Sigmoid colon (tissue), 4 donors: ENCODE results near the gene OR4K1.

Experiments used
- EP300 ChIP-seq, 4 donors: sonication (generic); formaldehyde crosslinking; IDR thresholded peaks; one replicate each; pipeline ENCODE4 v1.6.1; 2017; ENCODE audit warnings: antibody characterized with exemption in 4 of 4
- POLR2A ChIP-seq, 2 donors: fragments of 450-650 bp; IDR thresholded peaks; one replicate each; pipeline ENCODE4 v1.6.1; 2016; ENCODE audit warnings: antibody characterized with exemption in 2 of 2, mild to moderate bottlenecking in 2 of 2, moderate library complexity in 2 of 2
- POLR2AphosphoS5 ChIP-seq, 4 donors: sonication (generic); formaldehyde crosslinking; IDR thresholded peaks; one replicate each; pipeline ENCODE4 v1.6.1; 2017; ENCODE audit warnings: antibody characterized with exemption in 4 of 4
- TF ChIP-seq, protein P1 (sequence below), 4 experiments: fragments of 450-650 bp in 3 of 4; fragments of 200-600 bp in 1 of 4; IDR thresholded peaks; one replicate each; pipeline ENCODE4 v1.5.1; 2016 to 2019; ENCODE audit warnings: antibody characterized with exemption in 4 of 4, mild to moderate bottlenecking in 3 of 4, moderate library complexity in 2 of 4

DNA sequence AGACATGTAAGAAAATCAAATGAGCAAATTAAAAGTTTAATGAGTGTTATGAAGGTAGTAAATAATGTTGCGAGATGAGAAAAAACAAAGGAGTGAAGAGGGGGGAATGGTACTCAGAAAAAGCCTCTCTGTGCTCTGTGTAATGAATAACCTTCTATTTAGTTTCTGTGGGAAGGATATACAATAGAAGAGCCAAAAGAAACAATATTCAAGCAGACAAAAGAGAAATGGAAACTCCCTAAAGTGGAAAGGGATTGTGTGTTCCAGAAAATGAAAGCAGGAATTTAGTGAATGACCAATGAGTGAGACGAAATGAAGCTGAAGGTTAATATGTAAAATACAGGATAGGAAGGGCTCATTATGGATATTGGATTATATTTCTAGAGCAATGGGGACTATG is 18.5 kb downstream of the OR4K1 start:
- TF ChIP-seq POLR2A (IDR thresholded peaks at IDR 0.05) (no peak), POLR2AphosphoS5 (IDR thresholded peaks at IDR 0.05) (no peak), EP300 (IDR thresholded peaks at IDR 0.05) (no peak)
- TF ChIP-seq, protein P1, sequence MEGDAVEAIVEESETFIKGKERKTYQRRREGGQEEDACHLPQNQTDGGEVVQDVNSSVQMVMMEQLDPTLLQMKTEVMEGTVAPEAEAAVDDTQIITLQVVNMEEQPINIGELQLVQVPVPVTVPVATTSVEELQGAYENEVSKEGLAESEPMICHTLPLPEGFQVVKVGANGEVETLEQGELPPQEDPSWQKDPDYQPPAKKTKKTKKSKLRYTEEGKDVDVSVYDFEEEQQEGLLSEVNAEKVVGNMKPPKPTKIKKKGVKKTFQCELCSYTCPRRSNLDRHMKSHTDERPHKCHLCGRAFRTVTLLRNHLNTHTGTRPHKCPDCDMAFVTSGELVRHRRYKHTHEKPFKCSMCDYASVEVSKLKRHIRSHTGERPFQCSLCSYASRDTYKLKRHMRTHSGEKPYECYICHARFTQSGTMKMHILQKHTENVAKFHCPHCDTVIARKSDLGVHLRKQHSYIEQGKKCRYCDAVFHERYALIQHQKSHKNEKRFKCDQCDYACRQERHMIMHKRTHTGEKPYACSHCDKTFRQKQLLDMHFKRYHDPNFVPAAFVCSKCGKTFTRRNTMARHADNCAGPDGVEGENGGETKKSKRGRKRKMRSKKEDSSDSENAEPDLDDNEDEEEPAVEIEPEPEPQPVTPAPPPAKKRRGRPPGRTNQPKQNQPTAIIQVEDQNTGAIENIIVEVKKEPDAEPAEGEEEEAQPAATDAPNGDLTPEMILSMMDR (IDR thresholded peaks at IDR 0.05) = no peak
